AG09319 (cell line): ENCODE measurements around the gene ERGIC3.

Source experiments
- DNase-seq: peaks from one replicate; pipeline ENCODE4 v3.0.0-alpha.2; 2010; ENCODE audit warnings: low read depth; ENCODE audit errors: extremely low read depth
- TF ChIP-seq, protein P1 (sequence below): IDR thresholded peaks from 2 replicates; pipeline ENCODE4 v1.5.1; 2011; ENCODE audit warnings: low read depth, mild to moderate bottlenecking, inconsistent platforms, low read length, moderate library complexity

ERGIC3 gene

DNA sequence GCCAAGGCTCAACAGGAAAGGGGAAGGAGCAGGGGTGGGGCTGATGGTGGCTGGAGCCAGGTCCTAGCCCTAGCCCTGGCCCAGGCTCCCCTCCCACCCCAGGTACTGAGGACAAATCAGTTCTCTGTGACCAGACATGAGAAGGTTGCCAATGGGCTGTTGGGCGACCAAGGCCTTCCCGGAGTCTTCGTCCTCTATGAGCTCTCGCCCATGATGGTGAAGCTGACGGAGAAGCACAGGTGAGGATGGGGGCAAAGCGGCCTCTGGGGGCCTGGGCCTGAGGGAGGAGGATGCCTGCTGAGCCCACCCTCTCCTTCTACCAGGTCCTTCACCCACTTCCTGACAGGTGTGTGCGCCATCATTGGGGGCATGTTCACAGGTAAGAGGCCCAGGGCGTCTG is 15.0 kb downstream of the ERGIC3 start:
- no peak for DNase-seq
- TF ChIP-seq, protein P1, sequence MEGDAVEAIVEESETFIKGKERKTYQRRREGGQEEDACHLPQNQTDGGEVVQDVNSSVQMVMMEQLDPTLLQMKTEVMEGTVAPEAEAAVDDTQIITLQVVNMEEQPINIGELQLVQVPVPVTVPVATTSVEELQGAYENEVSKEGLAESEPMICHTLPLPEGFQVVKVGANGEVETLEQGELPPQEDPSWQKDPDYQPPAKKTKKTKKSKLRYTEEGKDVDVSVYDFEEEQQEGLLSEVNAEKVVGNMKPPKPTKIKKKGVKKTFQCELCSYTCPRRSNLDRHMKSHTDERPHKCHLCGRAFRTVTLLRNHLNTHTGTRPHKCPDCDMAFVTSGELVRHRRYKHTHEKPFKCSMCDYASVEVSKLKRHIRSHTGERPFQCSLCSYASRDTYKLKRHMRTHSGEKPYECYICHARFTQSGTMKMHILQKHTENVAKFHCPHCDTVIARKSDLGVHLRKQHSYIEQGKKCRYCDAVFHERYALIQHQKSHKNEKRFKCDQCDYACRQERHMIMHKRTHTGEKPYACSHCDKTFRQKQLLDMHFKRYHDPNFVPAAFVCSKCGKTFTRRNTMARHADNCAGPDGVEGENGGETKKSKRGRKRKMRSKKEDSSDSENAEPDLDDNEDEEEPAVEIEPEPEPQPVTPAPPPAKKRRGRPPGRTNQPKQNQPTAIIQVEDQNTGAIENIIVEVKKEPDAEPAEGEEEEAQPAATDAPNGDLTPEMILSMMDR, result no peak

DNA sequence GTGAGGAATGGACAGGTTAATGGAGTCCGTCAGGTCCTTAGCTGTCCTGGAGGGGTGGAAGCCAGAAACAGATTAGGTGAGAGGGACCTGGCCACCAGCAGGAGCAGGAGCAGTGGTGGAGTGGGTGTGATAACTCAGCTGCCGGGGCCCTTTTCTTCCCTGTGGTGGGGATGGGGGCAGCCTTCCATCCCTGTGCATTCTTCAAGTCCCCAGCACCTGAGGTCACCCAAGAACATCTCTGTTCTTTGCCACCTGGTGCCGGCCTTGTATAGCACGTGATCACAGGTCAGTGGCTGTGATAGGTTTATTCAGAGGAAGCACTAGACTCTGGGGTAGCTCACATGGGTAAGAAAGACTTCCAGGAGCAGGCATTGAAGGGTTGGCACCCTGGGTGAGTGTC is 16.6 kb downstream of the ERGIC3 start:
- TF ChIP-seq, protein P1, result no peak
- DNase-seq, result no peak

DNA sequence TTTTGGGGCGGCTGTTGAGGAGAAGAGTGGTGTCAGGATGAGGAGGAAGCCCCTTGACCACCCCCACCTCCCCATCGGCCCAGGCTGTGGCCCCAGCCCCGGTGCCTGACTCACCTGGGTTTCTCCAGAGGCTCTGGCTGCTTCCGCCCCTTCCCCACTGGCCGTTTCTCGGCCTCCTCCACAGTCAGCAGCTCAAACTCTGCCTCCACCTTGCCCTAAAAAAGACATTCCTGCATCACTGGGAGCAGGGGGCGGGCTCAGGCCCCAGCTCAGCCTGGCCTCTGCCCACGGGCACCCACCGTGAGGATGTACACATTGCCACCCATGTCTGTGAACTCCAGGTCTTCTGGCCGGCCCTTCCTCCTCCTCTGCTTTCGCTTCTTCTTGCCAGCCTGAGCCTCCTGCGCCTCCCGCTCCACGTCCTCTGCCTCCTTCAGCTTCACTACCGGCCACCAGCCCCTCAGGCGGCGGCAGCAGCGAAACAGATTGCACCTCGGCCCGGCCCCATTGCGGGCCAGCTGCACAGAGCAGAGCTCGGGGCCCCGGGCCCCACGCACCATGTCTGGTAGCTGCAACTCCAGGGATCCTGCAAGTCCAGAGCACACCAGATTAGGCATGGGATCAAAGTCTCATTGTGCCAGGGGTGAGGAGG is 17.3 kb downstream of the ERGIC3 start:
- TF ChIP-seq, protein P1, result no peak
- DNase-seq, result no peak

DNA sequence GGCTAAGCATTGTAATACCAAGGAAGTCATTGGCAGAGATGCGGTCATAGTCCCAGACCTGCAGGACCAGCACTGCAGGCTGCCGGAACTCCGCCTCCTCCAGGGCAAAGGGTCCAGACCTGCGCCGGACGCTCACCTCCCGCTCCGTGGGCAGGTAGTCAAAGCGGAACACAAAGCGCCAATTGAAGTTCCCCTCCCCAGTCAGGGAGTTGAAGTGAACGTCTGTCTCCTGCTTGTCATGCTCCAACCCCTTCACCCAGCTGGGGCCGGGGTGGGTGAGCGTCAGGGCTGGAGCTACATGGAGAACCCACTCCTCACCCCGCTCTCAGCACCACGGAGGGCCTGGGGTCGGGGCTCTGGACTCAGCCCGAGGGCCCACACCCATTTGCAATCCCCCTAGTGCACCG is 18.2 kb downstream of the ERGIC3 start:
- TF ChIP-seq, protein P1, result no peak
- DNase-seq, result no peak

DNA sequence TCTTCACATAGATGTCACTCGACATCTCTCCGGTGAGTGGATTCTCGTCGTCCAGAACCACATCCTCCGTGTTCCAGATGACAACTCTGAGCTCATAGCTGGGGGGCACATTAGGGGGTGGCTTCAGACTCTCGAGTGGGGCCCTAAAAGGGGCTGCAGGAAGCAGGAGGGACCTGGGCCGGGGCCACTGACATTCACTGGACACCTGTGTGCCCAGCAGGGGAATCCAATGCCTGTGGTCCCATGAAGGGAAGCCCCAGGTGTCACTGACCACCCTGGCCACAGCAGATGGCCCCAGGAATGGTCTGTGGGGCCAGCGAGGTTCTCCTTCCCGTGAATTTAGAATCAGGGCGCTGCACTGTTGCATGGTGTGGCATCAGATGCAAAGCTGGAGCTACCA is 18.7 kb downstream of the ERGIC3 start:
- no peak for DNase-seq

DNA sequence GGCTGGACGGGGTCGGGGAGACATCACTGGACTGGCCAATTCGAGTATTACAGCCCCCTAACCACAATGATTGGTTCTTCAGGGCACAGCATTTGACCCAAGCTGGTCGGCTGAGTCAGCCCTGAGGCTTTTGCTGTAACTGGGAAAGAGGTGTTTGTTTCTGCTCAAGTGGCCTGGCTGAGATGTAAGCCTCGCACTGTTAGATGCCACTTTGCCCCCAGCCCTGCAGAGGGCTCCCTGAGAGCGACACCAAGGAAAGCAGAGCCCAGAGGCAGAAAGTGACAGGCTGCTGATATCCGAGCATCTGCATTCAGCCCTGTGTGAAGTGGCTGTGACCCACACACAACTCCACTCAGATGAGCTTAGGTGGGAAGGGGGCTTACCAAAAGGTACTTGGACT is 19.4 kb downstream of the ERGIC3 start:
- TF ChIP-seq, protein P1, result peak; percentile 28
- DNase-seq, result no peak

More for the DNA sequence above, 18.7 kb downstream of the ERGIC3 start:
- TF ChIP-seq, protein P1, result no peak

DNA sequence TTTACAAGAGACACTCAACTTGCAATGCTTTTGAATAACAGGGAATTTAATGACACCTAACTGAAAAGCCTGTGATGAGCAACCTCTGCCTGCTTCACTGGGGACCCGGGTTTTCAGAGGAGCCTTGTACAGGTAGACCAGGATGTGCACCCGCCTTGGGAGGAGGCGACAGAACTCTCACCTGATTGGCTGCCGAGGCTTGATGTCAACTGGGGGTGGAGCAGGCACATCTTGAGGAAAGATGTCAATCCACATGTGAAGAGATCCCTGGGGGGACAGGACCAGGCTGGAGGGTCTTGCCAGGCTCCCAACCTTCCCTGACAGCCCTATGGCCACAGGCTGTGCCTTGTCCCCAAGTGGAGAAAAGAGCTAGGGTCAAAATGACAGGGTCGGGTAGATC is 19.8 kb downstream of the ERGIC3 start:
- TF ChIP-seq, protein P1, result no peak
- DNase-seq, result no peak
